GM23248 (cell line): ENCODE results near the gene PRSS36.

Source experiments
- EZH2 ChIP-seq: fragments of 200-600 bp; sonication (generic); IDR thresholded peaks from 2 replicates; pipeline ENCODE4 v1.6.1; 2018; ENCODE audit warnings: antibody characterized with exemption, mild to moderate bottlenecking; ENCODE audit not compliant: insufficient read depth, poor library complexity, severe bottlenecking
- EZH2phosphoT487 ChIP-seq: fragments of 200-600 bp; sonication (generic); IDR thresholded peaks from 2 replicates; pipeline ENCODE4 v1.6.1; 2018; ENCODE audit warnings: antibody characterized with exemption, moderate library complexity, mild to moderate bottlenecking, low read depth; ENCODE audit not compliant: insufficient read depth

DNA sequence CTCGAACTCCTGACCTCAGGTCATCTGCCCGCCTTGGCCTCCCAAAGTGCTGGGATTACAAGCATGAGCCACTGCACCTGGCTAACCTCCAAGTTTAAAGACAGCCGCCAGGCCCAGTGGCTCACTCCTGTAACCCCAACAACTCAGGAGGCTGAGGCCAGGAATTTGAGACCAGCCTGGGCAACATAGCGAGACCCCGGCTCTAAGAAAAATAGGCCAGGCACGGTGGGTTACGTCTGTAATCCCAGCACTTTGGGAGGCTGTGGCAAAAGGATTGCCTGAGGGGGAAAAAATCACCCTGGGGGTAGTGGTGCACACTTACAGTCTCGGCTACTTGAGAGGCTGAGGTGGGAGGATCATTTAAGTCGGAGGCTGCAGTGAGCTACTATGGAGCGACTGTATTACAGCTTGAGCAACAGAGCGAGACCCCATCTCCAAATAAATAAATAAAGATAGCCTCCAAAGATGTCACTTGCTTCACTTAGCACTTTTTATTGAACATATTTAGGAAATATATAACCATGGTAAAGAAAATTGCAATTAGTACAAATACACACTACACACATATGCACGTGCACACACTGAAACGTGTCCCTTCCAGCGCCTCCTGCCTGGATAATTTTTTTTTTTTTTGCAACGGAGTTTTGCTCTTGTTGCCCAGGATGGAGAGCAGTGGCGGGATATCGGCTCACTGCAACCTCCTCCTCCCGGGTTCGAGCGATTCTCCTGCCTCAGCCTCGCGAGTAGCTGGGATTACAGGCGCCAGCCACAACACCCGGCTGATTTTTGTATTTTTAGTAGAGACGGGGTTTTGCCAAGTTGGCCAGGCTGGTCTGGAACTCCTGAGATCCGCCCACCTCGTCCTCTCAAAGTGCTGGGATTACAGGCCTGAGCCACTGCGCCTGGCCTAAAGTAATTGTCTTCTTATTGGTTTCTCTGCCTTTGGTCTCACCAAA, 43.1 kb downstream of the PRSS36 start:
- TF ChIP-seq EZH2phosphoT487 (no peak), EZH2 (no peak)
